Adrenal gland (tissue), 5 donors: ENCODE results near the gene PLXNA4.

ENCODE experiments used
- POLR2A ChIP-seq, 2 donors: fragments of 450-650 bp; IDR thresholded peaks; one replicate each; pipeline ENCODE4 v1.6.1; 2017; ENCODE audit warnings: antibody characterized with exemption in 2 of 2, mild to moderate bottlenecking in 2 of 2, moderate library complexity in 1 of 2
- TF ChIP-seq, protein P1 (sequence below), 6 experiments: fragments of 450-650 bp in 4 of 6; fragments of 200-600 bp in 2 of 6; sonication (generic) in 1 of 6; IDR thresholded peaks; 1 replicate in 5 of 6; 2 replicates in 1 of 6; pipeline versions ENCODE4 v1.5.1 to v1.8.0; 2016 to 2021; ENCODE audit warnings: antibody characterized with exemption in 6 of 6, mild to moderate bottlenecking in 2 of 6, moderate library complexity in 1 of 6
- donor health status: DM: no; HTN: no; CAD: no.

DNA sequence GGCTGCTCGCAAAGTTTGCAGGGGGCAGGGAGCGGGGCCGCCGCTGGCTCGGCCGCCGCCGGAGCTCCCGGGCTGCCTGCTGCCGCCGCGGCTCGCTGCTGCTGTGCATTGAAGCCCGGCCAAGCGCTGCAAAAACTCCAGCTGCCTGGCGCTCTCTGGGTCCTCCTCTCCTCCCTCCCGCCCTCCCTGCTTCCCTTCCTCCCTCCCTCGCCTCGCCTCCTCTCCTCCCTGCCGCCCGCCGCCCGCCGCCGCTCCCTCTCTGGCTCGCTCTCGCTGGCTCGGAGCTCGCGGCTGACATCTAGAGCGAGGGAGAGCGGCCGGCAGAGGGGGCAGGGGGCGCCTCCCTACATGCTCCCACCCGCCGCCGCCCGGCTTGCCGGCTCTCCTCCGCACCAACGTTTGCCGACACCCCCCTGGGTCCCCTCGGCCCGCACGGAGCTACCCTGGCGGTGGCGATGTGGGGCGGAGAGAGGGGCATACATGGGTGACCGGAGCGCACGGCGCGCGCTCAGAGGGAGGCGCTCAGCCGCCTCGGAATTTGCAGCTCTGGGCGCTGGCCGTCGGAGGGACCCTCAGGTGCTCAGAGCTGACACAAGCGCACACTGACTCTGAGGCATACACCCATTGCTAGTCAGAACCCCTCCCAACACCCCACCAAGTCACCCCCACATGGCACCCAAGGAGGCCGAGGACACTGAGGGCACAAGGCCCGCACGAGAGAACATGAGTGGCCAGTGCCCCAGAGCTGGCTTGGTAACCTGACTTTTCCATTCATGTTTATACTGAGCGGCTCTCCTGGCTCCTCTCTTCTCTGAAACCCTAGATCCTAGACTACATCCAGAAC is 1.2 kb upstream of the PLXNA4 start:
- TF ChIP-seq, protein P1, sequence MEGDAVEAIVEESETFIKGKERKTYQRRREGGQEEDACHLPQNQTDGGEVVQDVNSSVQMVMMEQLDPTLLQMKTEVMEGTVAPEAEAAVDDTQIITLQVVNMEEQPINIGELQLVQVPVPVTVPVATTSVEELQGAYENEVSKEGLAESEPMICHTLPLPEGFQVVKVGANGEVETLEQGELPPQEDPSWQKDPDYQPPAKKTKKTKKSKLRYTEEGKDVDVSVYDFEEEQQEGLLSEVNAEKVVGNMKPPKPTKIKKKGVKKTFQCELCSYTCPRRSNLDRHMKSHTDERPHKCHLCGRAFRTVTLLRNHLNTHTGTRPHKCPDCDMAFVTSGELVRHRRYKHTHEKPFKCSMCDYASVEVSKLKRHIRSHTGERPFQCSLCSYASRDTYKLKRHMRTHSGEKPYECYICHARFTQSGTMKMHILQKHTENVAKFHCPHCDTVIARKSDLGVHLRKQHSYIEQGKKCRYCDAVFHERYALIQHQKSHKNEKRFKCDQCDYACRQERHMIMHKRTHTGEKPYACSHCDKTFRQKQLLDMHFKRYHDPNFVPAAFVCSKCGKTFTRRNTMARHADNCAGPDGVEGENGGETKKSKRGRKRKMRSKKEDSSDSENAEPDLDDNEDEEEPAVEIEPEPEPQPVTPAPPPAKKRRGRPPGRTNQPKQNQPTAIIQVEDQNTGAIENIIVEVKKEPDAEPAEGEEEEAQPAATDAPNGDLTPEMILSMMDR (IDR thresholded peaks at IDR 0.05), result peak in 1 of 6 experiments; percentile 4
- TF ChIP-seq POLR2A (IDR thresholded peaks at IDR 0.05), result no peak
